Measurements from ENCODE around the gene CELF4. TPM values are rescaled to one million over a fixed set of nuclear protein-coding genes. Genes with fewer than 3 reads are reported as not detected.

The CELF4 gene
- total RNA-seq, 1 donor from 2014 or later, result 0.22 TPM

GRCh38 chr18:37497853-37498518 is 67.6 kb downstream of the CELF4 start:
- Mint-ChIP-seq H3K9me3 (ENCODE audit: low read depth) (no peaks in the 10 kb centered on the region), H3K4me1 (ENCODE audit: low read depth) (no peaks in the 10 kb centered on the region), H3K4me3 (ENCODE audit: unreplicated experiment) (no peak overlapping the region), H3K36me3 (ENCODE audit: low read depth) (no peaks in the 10 kb centered on the region), H3K27me3 (ENCODE audit: low read depth) (peaks cover 49% of the 10 kb centered on the region), H3K27ac (ENCODE audit: unreplicated experiment) (no peak overlapping the region)
- DNase-seq (ENCODE audit: low spot score), result no peak
- no peak for TF ChIP-seq CTCF (IDR thresholded peaks at IDR 0.05)

GRCh38 chr18:37496568-37496967 is 69.0 kb downstream of the CELF4 start:
- TF ChIP-seq CTCF (IDR thresholded peaks at IDR 0.05), result no peak
- Mint-ChIP-seq H3K27ac (ENCODE audit: unreplicated experiment) (no peak overlapping the region), H3K4me3 (ENCODE audit: unreplicated experiment) (no peak overlapping the region), H3K36me3 (ENCODE audit: low read depth) (no peaks in the 10 kb centered on the region), H3K9me3 (ENCODE audit: low read depth) (no peaks in the 10 kb centered on the region), H3K4me1 (ENCODE audit: low read depth) (no peaks in the 10 kb centered on the region), H3K27me3 (ENCODE audit: low read depth) (peaks cover 49% of the 10 kb centered on the region)
- DNase-seq (ENCODE audit: low spot score), result no peak

GRCh38 chr18:37495354-37495753 is 70.2 kb downstream of the CELF4 start:
- Mint-ChIP-seq H3K9me3 (ENCODE audit: low read depth) (no peaks in the 10 kb centered on the region), H3K36me3 (ENCODE audit: low read depth) (no peaks in the 10 kb centered on the region), H3K27ac (ENCODE audit: unreplicated experiment) (no peak overlapping the region), H3K4me3 (ENCODE audit: unreplicated experiment) (no peak overlapping the region), H3K27me3 (ENCODE audit: low read depth) (peaks cover 56% of the 10 kb centered on the region), H3K4me1 (ENCODE audit: low read depth) (no peaks in the 10 kb centered on the region)
- DNase-seq (ENCODE audit: low spot score), result no peak
- no peak for TF ChIP-seq CTCF (IDR thresholded peaks at IDR 0.05)

- Mint-ChIP-seq H3K4me1 (ENCODE audit: low read depth) (no peaks in the 10 kb centered on the region), H3K9me3 (ENCODE audit: low read depth) (no peaks in the 10 kb centered on the region), H3K36me3 (ENCODE audit: low read depth) (no peaks in the 10 kb centered on the region), H3K4me3 (ENCODE audit: unreplicated experiment) (no peak overlapping the region), H3K27ac (ENCODE audit: unreplicated experiment) (no peak overlapping the region), H3K27me3 (ENCODE audit: low read depth) (peaks cover 58% of the 10 kb centered on the region)
- TF ChIP-seq CTCF (IDR thresholded peaks at IDR 0.05), result no peak
- DNase-seq (ENCODE audit: low spot score), result no peak
Measured at GRCh38 chr18:37494406-37494805, 71.2 kb downstream of the CELF4 start.

GRCh38 chr18:37493352-37493935 is 72.2 kb downstream of the CELF4 start:
- Mint-ChIP-seq H3K36me3 (ENCODE audit: low read depth) (no peaks in the 10 kb centered on the region), H3K27me3 (ENCODE audit: low read depth) (peaks cover 59% of the 10 kb centered on the region), H3K27ac (ENCODE audit: unreplicated experiment) (no peak overlapping the region), H3K4me3 (ENCODE audit: unreplicated experiment) (no peak overlapping the region), H3K9me3 (ENCODE audit: low read depth) (no peaks in the 10 kb centered on the region), H3K4me1 (ENCODE audit: low read depth) (no peaks in the 10 kb centered on the region)
- no peak for DNase-seq (ENCODE audit: low spot score)
- TF ChIP-seq CTCF (IDR thresholded peaks at IDR 0.05), result no peak

Measured in chondrocyte (in vitro differentiated cells).